Activated T-cell treated with anti-CD3 and anti-CD28 coated beads, Interleukin-2, amount 50 U/mL, for 24 hours (primary cell): ENCODE data around the gene AFF3.
A peak's percentile ranks its signal among the peaks of the same experiment; 100 is the strongest.

Experiments
- DNase-seq: peaks from one replicate; pipeline ENCODE4 v3.0.0-alpha.2; 2020
- H3K27ac Mint-ChIP-seq: 2 replicates; pipeline ENCODE4 v1.8.0; 2020; ENCODE audit warnings: mild to moderate bottlenecking, mixed read lengths
- H3K27me3 Mint-ChIP-seq: 2 replicates; pipeline ENCODE4 v1.8.0; 2020; ENCODE audit warnings: mixed read lengths
- H3K36me3 Mint-ChIP-seq: 2 replicates; pipeline ENCODE4 v1.8.0; 2020; ENCODE audit warnings: low read depth, mixed read lengths
- H3K4me1 Mint-ChIP-seq: 2 replicates; pipeline ENCODE4 v1.8.0; 2020; ENCODE audit warnings: low read depth, mixed read lengths
- H3K4me3 Mint-ChIP-seq: 2 replicates; pipeline ENCODE4 v1.8.0; 2020; ENCODE audit warnings: mild to moderate bottlenecking, moderate library complexity, mixed read lengths
- H3K9me3 Mint-ChIP-seq: 2 replicates; pipeline ENCODE4 v1.8.0; 2020; ENCODE audit warnings: mixed read lengths

Gene AFF3

DNA sequence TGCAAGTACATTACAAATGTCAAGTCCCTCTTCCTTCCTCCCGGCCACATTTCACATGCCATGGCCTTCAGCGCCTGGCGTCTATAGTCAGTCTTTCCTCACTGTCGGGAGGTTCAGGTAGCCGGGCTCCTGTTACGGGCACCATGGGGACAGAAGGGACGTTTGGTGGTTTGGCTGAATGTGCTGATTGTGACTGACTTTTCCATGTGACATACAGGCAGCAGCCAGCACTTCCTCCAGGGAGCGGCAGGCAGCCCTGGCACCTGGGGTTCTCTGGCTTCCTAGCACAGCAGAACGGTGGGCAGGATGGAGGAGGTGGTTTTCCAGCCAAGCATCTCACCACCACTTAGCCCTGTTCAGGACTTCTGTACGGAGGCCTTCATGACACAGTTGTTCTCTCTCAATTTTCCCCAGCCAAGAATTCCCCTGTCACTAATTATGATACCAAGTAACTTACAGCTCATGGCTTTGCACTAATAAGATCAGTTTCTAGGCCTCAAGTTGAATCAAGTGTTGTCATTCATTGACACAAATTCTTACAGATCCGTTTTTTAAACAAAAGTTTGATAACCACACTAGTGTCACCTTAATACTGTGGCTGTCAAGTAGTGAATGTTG is 568.6 kb downstream of the AFF3 start:
- Mint-ChIP-seq H3K27me3 (no peaks in the 10 kb centered on the region), H3K4me3 (no peak overlapping the region), H3K4me1 (no peaks in the 10 kb centered on the region), H3K36me3 (no peaks in the 10 kb centered on the region), H3K9me3 (no peaks in the 10 kb centered on the region), H3K27ac (no peak overlapping the region)
- no peak for DNase-seq

GRCh38 chr2:99572373-99573164 is 569.8 kb downstream of the AFF3 start:
- no peaks in the 10 kb centered on the region for H3K27me3 Mint-ChIP-seq

GRCh38 chr2:99571954-99572353 is 570.4 kb downstream of the AFF3 start:
- Mint-ChIP-seq H3K27me3 (no peaks in the 10 kb centered on the region), H3K9me3 (no peaks in the 10 kb centered on the region), H3K4me1 (no peaks in the 10 kb centered on the region), H3K27ac (no peak overlapping the region), H3K36me3 (no peaks in the 10 kb centered on the region), H3K4me3 (no peak overlapping the region)
- DNase-seq, result no peak

More at GRCh38 chr2:99572373-99573164, 569.8 kb downstream of the AFF3 start:
- Mint-ChIP-seq H3K9me3 (no peaks in the 10 kb centered on the region), H3K36me3 (no peaks in the 10 kb centered on the region), H3K27ac (no peak overlapping the region), H3K4me3 (no peak overlapping the region), H3K4me1 (no peaks in the 10 kb centered on the region)
- no peak for DNase-seq

GRCh38 chr2:99571533-99571932 is 570.9 kb downstream of the AFF3 start:
- H3K27ac Mint-ChIP-seq, result no peak overlapping the region
- no peak overlapping the region for H3K4me3 Mint-ChIP-seq
- H3K36me3 Mint-ChIP-seq, result no peaks in the 10 kb centered on the region
- no peak for DNase-seq
- no peaks in the 10 kb centered on the region for H3K27me3 Mint-ChIP-seq
- H3K9me3 Mint-ChIP-seq, result no peaks in the 10 kb centered on the region
- H3K4me1 Mint-ChIP-seq, result no peaks in the 10 kb centered on the region

DNA sequence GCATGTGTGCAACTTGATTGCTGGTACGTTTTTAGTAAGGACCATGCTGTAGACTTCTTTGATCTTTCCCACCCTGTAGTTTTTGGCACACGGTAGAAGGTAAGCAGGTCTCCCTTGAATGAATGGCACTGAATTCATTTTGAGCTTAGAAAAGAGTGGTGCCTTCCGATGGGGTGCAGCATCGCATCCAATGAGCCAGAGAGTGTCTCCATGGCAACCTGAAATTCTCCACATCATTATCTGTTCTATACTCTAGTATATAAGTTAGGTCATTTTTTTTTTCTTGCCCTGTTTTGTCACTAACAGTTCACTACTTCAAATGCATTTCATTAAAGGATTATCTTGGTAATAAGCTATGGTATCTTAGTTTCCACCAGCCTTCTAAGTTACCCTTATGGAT is 571.4 kb downstream of the AFF3 start:
- Mint-ChIP-seq H3K27ac (no peak overlapping the region), H3K27me3 (no peaks in the 10 kb centered on the region), H3K4me1 (no peaks in the 10 kb centered on the region), H3K9me3 (no peaks in the 10 kb centered on the region), H3K4me3 (no peak overlapping the region), H3K36me3 (no peaks in the 10 kb centered on the region)
- DNase-seq, result no peak

DNA sequence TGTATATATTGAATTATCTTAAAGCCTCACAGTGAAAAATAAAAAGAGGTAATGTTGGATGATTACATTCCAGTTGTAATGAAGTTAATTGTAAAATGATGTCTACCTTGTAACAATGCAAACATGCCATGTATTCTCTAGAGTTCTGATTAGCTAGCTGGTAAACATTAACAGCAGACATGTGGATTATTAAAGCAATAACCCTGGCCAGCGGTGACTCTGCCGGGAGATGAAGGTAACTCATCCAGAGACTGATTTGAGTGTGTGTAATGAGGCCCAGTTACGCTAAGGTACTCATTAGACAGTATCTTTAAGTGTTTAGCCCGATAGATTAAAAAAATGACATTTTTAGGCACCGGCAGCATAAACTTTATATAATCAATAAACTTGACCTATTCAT is 573.0 kb downstream of the AFF3 start:
- DNase-seq, result no peak
- Mint-ChIP-seq H3K4me3 (no peak overlapping the region), H3K36me3 (no peaks in the 10 kb centered on the region), H3K27ac (no peak overlapping the region), H3K27me3 (no peaks in the 10 kb centered on the region), H3K4me1 (no peaks in the 10 kb centered on the region), H3K9me3 (no peaks in the 10 kb centered on the region)

DNA sequence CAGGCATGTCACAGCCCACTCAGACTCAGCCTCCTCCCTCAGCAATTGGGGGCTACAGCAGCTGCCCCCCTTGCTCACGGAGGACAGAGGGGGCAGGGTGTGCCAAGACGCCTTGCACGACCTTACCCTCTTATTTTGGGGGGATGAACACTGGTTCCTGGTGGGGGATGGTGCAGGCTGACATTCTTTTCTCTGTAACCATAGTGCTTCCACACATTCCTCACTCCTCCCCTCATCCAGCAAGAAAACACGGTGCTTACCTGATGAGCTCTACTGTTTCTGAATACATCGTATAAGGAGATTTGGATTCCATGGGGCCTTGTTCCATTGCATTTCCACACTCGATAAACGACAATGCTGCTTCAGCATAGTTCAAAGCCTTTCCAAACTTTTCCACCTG is 577.2 kb downstream of the AFF3 start:
- H3K4me1 Mint-ChIP-seq, result no peaks in the 10 kb centered on the region
- no peak for DNase-seq
- no peak overlapping the region for H3K27ac Mint-ChIP-seq
- H3K4me3 Mint-ChIP-seq, result no peak overlapping the region
- H3K36me3 Mint-ChIP-seq, result no peaks in the 10 kb centered on the region
- no peaks in the 10 kb centered on the region for H3K27me3 Mint-ChIP-seq
- no peaks in the 10 kb centered on the region for H3K9me3 Mint-ChIP-seq

GRCh38 chr2:99562516-99562915 is 579.9 kb downstream of the AFF3 start:
- H3K9me3 Mint-ChIP-seq, result no peaks in the 10 kb centered on the region
- DNase-seq, result no peak
- H3K27me3 Mint-ChIP-seq, result no peaks in the 10 kb centered on the region
- H3K27ac Mint-ChIP-seq, result no peak overlapping the region
- peaks cover 2% of the 10 kb centered on the region for H3K4me1 Mint-ChIP-seq
- no peaks in the 10 kb centered on the region for H3K36me3 Mint-ChIP-seq
- no peak overlapping the region for H3K4me3 Mint-ChIP-seq

- no peak for DNase-seq
- Mint-ChIP-seq H3K27ac (no peak overlapping the region), H3K27me3 (no peaks in the 10 kb centered on the region), H3K4me3 (no peak overlapping the region), H3K36me3 (no peaks in the 10 kb centered on the region), H3K4me1 (peaks cover 2% of the 10 kb centered on the region), H3K9me3 (no peaks in the 10 kb centered on the region)
These were observed 580.6 kb downstream of the AFF3 start for GRCh38 chr2:99561804-99562203.

- Mint-ChIP-seq H3K27ac (no peak overlapping the region), H3K36me3 (peaks cover 2% of the 10 kb centered on the region), H3K9me3 (no peaks in the 10 kb centered on the region), H3K4me1 (peaks cover 2% of the 10 kb centered on the region), H3K4me3 (no peak overlapping the region), H3K27me3 (no peaks in the 10 kb centered on the region)
- peak; percentile 92 for DNase-seq
These were observed 583.2 kb downstream of the AFF3 start for GRCh38 chr2:99559075-99559662.

DNA sequence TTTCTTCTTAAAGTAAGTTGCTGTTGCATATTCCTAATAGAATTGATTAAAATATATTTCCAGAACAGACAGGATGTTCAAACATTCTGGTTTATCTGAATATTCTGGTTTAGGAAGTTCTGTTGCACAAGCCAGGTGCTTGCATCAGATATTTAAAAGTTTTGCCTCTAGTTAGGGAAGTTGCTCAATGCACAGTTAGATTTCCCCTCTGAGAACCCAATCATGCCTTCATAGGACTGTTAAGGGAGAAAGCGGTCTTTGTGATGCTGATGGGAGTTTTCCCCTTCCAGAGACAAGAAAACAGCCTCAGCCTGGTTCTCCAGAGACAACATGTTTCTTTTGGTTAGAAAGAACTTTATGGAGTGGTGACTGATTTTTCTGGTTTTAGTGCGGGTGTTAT is 587.0 kb downstream of the AFF3 start:
- H3K27me3 Mint-ChIP-seq, result no peaks in the 10 kb centered on the region
- H3K4me1 Mint-ChIP-seq, result peaks cover 2% of the 10 kb centered on the region
- H3K36me3 Mint-ChIP-seq, result peaks cover 4% of the 10 kb centered on the region
- H3K9me3 Mint-ChIP-seq, result no peaks in the 10 kb centered on the region
- H3K4me3 Mint-ChIP-seq, result no peak overlapping the region
- no peak for DNase-seq
- no peak overlapping the region for H3K27ac Mint-ChIP-seq

DNA sequence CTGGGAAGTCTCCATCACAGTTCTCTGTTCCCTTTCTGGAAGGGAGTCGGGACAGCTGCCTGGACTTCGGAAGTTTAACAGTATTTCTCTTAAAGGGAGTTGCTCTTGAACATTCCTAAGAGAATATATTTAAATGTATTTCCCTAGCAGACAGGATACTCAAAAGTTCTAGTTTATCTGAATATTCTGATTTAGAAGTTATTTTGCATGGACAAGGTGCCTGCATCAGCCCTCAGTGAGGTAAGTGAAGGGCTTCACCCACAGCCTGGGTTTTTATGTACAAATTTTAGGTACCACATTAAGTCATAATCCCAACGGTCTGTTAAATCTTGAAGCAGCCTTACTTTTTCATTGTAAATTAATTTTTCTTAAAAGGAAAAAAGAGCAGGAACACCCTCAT is 587.5 kb downstream of the AFF3 start:
- no peak for DNase-seq
- no peak overlapping the region for H3K4me3 Mint-ChIP-seq
- no peaks in the 10 kb centered on the region for H3K9me3 Mint-ChIP-seq
- no peaks in the 10 kb centered on the region for H3K27me3 Mint-ChIP-seq
- peaks cover 4% of the 10 kb centered on the region for H3K36me3 Mint-ChIP-seq
- H3K27ac Mint-ChIP-seq, result no peak overlapping the region
- H3K4me1 Mint-ChIP-seq, result peaks cover 2% of the 10 kb centered on the region

DNA sequence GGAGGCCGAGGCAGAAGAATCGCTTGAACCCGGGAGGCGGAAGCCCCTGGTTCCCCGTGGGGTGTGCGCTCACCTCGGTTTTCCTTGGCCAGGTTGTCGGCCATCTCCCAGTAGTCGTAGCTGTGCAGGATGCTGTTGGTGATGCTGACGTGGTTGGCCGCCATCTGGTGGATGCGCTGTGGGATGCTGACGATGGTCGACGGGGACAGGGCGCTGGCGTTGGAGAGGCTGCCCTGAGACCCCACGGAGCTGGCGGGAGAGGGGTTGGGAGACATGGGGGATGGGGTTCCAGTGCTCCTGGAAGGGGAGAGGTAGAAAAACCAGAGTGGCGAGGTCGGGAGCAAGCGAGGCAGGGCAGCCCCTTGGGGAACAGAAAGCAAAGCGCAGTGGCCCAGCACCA is 588.2 kb downstream of the AFF3 start:
- H3K4me3 Mint-ChIP-seq, result no peak overlapping the region
- no peaks in the 10 kb centered on the region for H3K9me3 Mint-ChIP-seq
- H3K36me3 Mint-ChIP-seq, result peaks cover 4% of the 10 kb centered on the region
- peaks cover 2% of the 10 kb centered on the region for H3K4me1 Mint-ChIP-seq
- no peaks in the 10 kb centered on the region for H3K27me3 Mint-ChIP-seq
- no peak for DNase-seq
- H3K27ac Mint-ChIP-seq, result no peak overlapping the region

DNA sequence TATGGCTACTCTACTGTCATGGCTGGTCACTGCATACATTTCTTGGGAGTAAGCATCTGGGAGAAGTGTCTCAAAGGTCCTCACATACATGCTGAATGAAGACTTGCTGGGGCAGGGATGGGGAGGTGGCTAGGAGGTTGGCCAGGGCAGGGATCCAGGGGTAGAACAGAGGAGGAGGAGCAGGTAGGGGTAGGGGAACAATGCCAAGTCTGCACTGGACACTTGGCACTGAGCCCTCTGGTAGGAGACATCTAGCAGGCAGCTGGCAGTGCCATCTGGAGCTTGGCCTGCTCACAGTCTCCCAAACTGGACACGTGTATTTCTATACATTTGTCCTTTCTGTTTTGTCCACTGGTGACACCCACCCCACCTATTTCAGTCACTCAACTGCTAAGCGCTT is 589.9 kb downstream of the AFF3 start:
- Mint-ChIP-seq H3K9me3 (no peaks in the 10 kb centered on the region), H3K4me1 (no peaks in the 10 kb centered on the region), H3K27me3 (no peaks in the 10 kb centered on the region), H3K27ac (no peak overlapping the region), H3K36me3 (peaks cover 4% of the 10 kb centered on the region), H3K4me3 (no peak overlapping the region)
- DNase-seq, result no peak

- no peak overlapping the region for H3K4me3 Mint-ChIP-seq
- no peaks in the 10 kb centered on the region for H3K9me3 Mint-ChIP-seq
- no peak overlapping the region for H3K27ac Mint-ChIP-seq
- no peaks in the 10 kb centered on the region for H3K4me1 Mint-ChIP-seq
- H3K27me3 Mint-ChIP-seq, result peaks cover 8% of the 10 kb centered on the region
- peaks cover 4% of the 10 kb centered on the region for H3K36me3 Mint-ChIP-seq
- DNase-seq, result no peak
These were observed 592.0 kb downstream of the AFF3 start for GRCh38 chr2:99550368-99550767.
